Tibial nerve (tissue), 3 donors: ENCODE measurements around the gene CAPN8.

Source experiments
- CTCF ChIP-seq, 5 experiments: fragments of 200-600 bp in 3 of 5; fragments of 450-650 bp in 2 of 5; sonication (generic) in 3 of 5; IDR thresholded peaks; one replicate each; pipeline ENCODE4 v1.5.1; 2016 to 2019; ENCODE audit warnings: antibody characterized with exemption in 5 of 5, mild to moderate bottlenecking in 3 of 5, moderate library complexity in 2 of 5
- POLR2A ChIP-seq, 2 donors: fragments of 450-650 bp; IDR thresholded peaks; one replicate each; pipeline ENCODE4 v1.6.1; 2017; ENCODE audit warnings: antibody characterized with exemption in 2 of 2, mild to moderate bottlenecking in 2 of 2, moderate library complexity in 2 of 2

GRCh38 chr1:223669003-223669795 lies 3.7 kb upstream of the CAPN8 start:
- TF ChIP-seq CTCF (IDR thresholded peaks at IDR 0.05): no peak
- TF ChIP-seq POLR2A (IDR thresholded peaks at IDR 0.05): no peak
